HG02885 (cell line): ENCODE measurements around the gene EGLN1.

ENCODE experiments used
- ATAC-seq: cut with Tn5 transposase; IDR thresholded peaks from one replicate; pipeline ENCODE4 v1.9.1; 2021; ENCODE audit warnings: mild to moderate bottlenecking; ENCODE audit not compliant: unreplicated experiment, poor library complexity

EGLN1 gene

GRCh38 chr1:231401478-231401877, 20.6 kb downstream of the EGLN1 start:
- no peak for ATAC-seq

- ATAC-seq, result no peak
These were observed 24.0 kb downstream of the EGLN1 start for GRCh38 chr1:231397886-231398671.

- ATAC-seq, result no peak
These were observed 25.4 kb downstream of the EGLN1 start for GRCh38 chr1:231396643-231397042.

- no peak for ATAC-seq
These were observed 26.1 kb downstream of the EGLN1 start for GRCh38 chr1:231395998-231396390.

- ATAC-seq, result no peak
These were observed 26.8 kb downstream of the EGLN1 start for GRCh38 chr1:231395076-231395997.

GRCh38 chr1:231393668-231394067, 28.4 kb downstream of the EGLN1 start:
- no peak for ATAC-seq

GRCh38 chr1:231392389-231393131, 29.5 kb downstream of the EGLN1 start:
- ATAC-seq, result no peak

GRCh38 chr1:231390071-231390470, 32.0 kb downstream of the EGLN1 start:
- ATAC-seq, result peak; percentile 47

- no peak for ATAC-seq
These were observed 34.1 kb downstream of the EGLN1 start for GRCh38 chr1:231387770-231388669.

- no peak for ATAC-seq
These were observed 35.6 kb downstream of the EGLN1 start for GRCh38 chr1:231386466-231386865.

GRCh38 chr1:231385416-231385748, 36.7 kb downstream of the EGLN1 start:
- no peak for ATAC-seq

- no peak for ATAC-seq
These were observed 37.2 kb downstream of the EGLN1 start for GRCh38 chr1:231384696-231385415.

- ATAC-seq, result no peak
These were observed 38.8 kb downstream of the EGLN1 start for GRCh38 chr1:231383159-231383860.

GRCh38 chr1:231382426-231382825, 39.7 kb downstream of the EGLN1 start:
- no peak for ATAC-seq

- no peak for ATAC-seq
These were observed 40.4 kb downstream of the EGLN1 start for GRCh38 chr1:231381729-231382128.

- peak; percentile 64 for ATAC-seq
These were observed 45.1 kb downstream of the EGLN1 start for GRCh38 chr1:231376875-231377549.

- ATAC-seq, result no peak
These were observed 46.0 kb downstream of the EGLN1 start for GRCh38 chr1:231376101-231376500.

GRCh38 chr1:231374394-231374793, 47.7 kb downstream of the EGLN1 start:
- ATAC-seq, result no peak
